HG02938 (cell line): ENCODE measurements around the gene GRIN2A.

ENCODE experiments used
- ATAC-seq: cut with Tn5 transposase; IDR thresholded peaks from one replicate; pipeline ENCODE4 v1.9.1; 2021; ENCODE audit warnings: mild to moderate bottlenecking, moderate library complexity; ENCODE audit not compliant: unreplicated experiment

GRIN2A gene

DNA sequence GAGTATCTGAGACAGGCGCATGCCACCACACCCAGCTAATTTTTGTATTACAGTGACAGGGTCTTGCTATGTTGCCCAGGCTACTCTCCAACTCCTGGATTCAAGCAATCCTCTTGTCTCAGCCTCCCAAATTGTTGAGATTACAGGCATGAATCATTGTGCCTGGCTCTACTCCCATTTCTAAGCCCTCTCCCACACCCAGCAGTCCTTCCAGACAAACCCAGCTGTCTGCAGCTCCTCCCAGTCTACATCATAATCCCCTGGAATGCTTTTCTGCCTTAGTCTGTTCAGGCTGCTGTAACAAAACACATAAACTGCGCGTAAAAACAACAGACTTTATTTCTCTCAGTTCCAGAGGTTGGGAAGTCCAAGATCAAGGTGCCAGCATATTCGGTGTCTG is 144.5 kb downstream of the GRIN2A start:
- ATAC-seq = no peak

DNA sequence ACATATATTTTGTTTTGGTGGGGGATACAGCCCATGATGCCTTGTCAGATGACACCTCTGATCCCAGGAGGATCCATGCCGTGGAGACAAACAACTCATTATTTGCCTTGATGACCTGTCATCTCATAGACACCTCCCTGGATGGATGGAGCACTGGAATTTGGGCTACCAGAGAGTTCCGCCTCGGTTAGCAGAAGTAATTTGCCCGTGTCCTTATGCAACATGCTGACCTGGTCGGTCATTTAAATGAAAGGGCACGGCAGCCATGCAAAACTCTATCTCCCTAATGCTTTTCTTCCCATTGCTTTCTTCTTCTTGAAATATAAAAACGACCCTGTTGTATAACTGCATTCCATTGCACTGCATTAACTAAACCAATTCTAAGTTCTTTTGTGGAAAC is 145.3 kb downstream of the GRIN2A start:
- no peak for ATAC-seq

DNA sequence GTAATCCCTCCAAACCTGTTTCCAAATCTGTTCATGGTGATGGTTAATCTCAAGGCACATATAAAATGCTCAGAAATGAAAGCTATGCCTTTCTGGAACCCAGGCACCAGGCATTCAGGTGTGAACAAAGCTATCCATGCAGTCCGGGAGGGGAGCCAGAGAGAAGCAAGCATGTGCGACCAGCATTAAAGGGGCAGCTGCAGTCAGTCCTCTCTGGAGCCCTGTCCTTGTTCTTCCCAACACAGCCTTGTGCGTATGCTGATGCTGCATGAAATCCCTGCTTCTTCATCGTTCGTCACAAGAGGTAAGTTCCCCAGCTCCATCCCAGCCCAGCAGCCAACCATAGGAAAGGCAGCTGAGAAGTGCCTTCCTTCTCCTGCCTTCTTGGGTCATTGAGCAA is 148.7 kb downstream of the GRIN2A start:
- ATAC-seq = no peak

DNA sequence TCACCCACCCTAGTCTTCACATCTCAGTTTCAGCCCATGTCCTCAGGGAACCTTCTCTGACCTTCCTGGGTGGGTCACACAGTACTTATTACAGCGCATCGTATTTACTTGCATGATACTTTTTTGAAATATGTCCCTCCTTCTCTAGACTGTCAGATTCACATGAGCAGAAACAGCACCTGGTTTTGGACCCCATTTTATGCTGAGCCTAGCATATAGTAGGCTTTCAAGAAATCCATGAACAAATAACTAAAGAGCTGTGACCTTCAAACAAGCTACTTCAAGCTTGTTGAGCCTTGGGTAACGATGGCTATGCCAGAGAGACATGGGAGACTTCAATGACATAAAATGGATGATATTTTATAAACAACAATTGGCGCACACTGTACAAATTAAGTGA is 150.3 kb downstream of the GRIN2A start:
- ATAC-seq = no peak

DNA sequence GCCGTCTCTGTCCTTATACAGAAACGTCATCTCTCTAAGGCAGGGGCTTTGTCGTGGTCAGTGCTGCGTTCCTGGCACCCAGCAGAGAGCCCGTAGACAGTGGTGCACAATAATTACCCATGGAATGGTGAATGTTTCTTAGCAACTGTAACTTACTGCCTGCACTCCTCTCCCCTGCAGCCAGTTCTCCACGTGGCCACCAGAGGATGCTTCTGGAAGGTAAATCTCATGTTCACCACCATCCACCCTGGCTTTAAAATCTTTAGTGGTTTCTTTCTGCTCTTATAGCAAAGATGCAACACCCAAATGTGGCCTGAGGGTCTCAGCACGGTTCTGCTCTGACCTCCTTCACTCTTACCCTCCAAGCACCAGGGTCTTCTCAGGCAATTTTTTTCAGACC is 150.8 kb downstream of the GRIN2A start:
- ATAC-seq = no peak

DNA sequence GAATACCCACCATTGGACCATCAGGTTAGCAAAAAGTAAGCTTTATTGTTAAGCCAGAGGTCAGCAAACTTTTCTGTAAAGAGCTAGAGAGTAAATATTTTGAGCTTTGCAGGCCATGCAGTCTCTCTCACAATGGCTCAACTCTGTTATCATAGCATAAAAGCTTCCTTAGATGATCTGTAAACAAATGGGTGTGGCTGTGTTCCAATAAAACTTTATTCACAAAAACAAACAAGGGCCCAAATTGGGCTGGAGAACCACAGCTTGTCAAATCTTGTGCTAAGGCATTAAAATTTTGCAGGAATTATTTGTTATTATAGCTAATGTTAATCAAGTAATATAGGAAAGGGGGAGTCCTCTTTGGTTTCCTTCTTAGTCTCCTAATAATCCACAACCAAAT is 153.6 kb downstream of the GRIN2A start:
- ATAC-seq = no peak

DNA sequence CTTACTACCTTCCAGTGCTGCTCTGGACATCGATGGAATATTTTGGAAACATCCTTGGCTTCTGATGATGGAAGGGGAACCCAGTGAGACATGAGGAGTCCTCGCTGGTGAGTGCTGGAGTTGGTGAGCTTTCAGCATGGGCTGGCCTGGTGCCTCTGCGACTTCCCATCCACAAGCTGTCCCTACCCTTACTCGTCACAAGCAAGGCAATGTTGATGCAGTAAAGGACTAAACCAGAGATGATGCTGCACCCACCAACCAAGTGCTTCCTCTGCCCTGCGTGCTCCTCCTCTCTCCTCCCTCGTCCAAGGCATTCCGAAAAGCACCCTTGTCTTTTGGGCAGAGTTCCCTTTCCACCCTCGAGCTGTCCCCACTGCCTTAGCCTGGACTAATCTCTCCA is 154.7 kb downstream of the GRIN2A start:
- no peak for ATAC-seq

DNA sequence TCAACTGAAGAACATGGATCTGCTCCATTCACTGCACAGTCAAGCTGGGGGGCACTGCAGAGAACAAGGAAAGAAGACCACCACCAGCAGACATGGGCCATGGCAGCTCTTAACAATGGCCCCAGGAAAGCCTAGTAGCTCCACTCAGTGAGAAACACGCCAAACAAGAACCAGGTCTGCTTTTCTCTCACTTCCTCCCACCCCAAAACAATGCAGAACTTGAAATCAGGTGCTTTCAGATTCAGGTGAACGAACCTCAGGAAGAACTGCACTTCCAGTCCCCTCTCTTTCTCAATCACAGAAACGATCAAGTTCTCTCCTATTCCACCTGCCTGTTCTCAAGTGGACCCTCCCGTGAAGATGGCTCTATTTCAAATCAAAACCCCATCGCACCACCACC is 155.6 kb downstream of the GRIN2A start:
- ATAC-seq = no peak

DNA sequence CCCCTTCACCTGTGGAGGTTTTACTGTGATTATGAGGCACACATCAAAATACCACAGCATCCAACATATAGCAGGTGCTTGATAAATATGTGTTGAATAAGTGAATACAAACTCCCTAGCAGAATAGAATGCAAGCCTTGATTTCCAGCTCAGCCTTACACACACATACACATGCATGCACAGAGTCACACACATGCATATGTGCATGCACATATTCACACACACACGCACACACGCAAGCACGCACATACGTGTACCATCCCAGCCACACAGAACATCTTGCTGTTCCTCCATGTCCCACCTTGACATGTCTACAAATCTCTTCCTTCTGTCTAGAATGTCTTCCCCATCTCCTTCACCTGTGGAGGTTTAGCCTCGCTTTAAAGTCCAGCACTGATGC is 160.1 kb downstream of the GRIN2A start:
- no peak for ATAC-seq

DNA sequence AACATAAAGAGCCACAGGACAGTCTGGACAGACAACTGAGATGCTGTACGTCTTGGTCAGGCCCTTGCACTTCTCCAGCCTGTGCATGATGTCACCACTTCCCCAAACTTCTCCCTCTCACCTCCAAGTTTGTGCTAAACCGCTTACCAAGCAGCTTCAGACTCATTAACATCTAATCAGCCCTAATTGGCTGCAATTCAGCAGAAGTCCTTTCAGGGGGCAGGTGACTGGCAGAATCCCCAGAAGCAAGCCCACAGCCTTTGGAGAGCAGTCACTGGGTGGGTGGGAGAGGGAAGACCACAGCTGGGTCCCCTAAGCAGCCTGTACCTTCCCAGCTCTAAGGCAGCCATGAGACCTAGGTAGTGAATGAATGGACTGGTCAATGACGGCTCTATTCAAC is 161.4 kb downstream of the GRIN2A start:
- ATAC-seq = no peak

DNA sequence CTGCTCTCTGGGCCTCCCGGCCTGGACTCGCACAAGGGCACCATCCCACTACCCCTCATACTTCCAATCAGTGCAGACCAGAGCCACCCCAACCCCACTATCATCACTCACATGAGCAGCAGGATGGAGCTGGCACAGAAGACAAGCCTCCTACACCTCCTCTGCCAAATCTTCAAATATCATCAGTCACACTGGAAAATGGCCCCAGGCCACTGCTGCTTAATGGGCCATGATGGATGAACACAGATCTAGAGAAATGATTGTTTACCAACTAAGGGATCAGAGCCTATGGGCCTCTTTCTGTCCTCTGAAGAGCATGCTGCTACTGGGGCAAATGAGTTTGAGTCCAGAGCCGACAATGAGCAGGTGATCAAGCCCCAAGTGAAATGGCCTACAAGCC is 165.5 kb downstream of the GRIN2A start:
- ATAC-seq = no peak

DNA sequence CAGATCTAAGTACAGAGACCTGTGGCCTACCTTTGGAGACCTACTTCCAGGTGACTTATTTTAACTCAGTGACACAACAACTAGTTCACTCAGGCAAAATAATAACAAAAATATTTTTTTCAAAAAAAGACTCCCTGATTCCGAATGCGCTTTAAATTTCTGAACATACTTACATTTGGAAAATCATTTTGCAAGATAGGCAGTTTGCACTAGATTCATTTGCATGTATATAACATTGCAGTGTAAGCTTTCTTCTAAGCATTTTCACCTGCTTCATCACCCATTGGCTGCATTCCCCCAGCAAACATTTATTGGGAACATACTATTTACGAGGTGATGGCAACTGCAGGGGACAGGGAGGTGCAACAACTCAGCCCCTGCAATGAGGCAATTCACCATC is 166.8 kb downstream of the GRIN2A start:
- ATAC-seq = no peak

DNA sequence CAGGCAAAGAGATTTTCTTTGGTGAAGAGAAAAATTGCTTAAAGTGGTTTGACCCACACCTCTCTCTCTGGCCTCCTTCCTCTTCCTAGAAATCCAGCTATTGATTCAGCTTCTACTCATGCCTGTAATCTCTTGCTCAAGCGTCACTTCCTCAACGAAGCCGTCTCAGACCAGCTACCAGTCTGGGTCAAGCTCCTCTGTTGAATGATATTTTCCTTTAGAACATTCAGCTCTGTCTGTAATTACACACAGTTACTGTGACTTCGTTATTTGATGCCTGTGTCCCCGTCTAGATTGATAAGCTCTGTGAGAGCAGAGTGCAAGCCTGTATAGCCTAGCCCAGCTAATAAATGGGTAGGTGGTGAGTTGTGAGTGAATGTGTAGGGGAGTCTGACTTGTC is 168.5 kb downstream of the GRIN2A start:
- ATAC-seq = no peak

DNA sequence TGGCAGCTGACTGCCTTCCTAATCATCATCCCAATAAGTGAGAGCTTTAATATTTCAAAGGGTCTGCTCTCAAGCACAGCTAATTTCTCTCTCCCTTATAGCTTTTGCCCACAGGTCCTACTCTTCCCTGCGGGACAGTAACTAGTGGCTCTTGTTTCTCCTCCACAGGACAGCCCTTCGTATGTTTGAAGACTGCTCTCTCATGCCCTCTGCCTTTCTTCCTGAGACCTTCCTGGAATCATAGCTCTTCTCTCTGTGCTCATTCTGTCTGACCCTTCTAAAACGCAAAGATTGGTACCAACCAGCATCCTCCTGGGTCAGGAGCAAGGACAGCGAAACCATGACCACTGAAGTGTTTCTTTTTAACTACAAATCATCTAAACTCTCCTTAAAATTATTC is 168.9 kb downstream of the GRIN2A start:
- ATAC-seq = no peak

DNA sequence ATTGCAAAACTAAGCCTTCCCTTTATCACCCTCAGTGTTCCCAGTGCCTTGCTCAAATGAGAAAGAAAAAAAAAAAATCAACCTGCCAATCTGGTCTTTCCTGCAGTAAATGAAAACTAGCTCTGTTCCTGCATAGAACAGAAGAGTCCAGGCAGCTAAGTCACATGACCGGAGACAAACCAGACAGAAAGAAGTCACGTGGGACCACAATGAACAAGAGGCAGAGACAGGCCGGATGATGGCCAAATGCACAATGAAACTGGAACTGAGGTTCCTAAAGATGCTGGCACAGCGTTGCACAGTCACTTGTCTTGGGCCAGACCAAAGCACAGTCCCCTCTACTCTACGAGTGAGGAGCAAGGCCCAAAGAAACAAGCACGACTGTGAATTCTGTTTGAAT is 172.5 kb downstream of the GRIN2A start:
- no peak for ATAC-seq

DNA sequence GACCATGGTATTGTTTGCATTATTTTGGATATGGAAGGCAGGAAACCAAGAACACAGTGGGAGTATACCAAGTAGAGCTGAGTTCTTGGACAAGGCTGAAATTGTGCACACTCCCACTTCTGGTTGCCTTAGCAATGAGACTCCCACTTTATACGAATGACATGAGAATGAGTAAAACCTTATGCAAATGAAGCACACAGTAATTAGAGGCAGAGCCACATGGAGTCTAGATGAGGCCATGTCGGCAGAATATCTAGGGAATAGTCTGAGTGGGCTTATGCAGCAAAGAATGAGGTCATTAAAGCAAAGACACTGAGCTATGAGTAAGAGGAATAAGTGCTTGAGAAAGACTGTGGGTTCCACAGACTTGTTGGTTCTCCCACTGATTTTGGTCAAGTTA is 178.7 kb downstream of the GRIN2A start:
- no peak for ATAC-seq

DNA sequence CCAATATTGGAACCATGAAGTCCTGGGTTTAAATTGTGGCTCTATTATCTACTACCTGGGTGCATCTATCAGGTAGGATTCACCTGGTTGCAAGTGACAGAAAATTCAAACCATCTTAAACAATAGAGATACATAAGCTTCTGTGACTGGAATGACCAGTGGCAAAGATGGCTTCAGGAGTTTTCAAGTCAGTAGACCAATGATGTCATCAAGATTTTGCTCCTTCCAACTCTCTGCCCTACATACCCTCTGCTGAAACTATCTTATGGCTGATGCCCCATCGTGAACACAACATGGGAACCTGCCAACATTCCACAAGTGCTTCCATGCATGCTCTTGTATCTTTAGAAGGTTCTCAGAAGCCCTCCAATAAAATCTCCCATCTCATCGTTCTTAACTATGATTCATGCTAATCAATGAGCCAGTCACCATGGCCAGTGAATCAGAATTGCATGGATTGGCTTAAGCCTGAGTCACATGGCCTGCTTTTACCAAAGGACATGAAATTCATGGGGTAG is 180.9 kb downstream of the GRIN2A start:
- no peak for ATAC-seq

DNA sequence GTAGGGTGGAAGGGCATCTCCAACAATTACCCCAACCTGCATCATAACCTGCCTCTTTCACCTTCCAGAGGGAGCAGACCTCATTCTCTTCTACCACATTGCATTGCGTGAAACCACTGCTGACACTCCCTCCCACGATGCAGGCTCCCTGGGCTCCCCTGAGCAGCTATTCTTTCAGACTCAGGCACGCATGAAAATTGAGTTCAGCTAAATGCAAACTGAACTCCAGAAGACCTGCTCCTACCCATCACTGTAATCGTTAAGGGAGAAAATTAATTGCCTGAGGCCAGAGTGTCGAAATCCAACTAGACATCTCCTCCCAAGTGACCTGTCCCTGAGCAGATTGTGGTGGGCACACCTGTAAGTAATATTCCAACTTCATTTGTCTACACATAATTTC is 186.0 kb downstream of the GRIN2A start:
- ATAC-seq = no peak

DNA sequence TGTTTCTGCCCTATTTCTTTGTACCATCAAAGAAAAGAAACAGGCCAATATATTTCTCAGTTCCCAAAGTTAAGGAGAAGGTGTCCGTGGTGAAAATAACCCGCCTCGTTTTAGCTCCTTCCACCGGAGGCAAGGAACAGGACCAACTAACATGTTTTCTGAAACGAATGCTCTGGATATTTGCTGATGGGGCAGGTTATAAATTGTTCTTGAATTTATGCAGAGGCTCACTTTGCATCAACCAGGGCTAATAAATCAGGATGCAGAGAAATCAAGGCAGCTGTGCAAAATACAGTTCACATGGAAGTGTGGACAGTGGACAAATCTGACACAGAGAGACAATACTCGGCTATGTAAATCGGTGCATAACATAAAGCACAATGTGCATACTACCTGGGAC is 189.8 kb downstream of the GRIN2A start:
- no peak for ATAC-seq

DNA sequence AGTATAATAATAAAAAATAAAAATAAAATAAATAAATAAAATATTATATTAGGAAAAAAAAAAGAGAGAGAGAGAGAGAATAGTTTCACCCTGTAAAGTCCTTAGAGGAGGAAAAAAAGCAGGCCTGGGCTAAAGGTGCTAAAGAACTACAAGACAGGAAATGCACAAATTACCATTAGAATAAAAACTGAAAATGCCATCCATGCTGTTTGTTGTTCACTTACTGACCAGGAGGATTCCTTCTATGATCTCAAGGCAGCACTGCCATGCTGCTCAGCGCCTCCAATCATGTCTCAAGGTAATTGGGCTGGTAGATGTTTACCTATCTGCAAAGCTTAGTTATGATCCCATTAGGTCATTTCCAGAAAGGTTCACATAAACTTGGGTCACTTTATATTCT is 201.2 kb downstream of the GRIN2A start:
- ATAC-seq = no peak

DNA sequence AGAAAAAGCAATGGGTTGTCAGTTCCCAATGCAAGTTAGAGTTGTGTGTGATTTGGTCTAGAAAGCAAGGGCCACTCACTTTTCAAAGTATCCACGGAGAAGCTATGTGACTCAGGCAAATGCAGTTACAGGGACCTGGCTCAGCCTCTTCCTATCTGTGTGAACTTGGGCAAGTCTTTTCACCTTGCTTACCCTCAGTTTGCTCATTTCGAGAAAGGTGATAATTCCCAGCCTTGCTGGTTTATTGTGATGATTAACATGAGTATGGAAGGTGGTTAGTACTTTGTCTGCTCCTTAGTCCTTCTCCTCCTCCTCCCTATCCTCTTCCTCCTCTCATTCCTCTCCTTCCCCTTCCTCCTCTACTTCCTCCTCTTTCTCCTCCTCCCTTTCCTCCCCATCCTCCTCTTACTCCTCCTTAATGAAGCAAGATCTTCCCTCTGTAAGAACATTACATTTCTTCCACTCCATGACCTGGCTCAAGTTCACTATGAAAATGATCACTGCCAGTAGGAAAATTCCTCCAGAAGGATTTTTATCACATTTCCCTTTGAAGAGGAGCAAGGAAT is 204.0 kb downstream of the GRIN2A start:
- ATAC-seq = no peak

DNA sequence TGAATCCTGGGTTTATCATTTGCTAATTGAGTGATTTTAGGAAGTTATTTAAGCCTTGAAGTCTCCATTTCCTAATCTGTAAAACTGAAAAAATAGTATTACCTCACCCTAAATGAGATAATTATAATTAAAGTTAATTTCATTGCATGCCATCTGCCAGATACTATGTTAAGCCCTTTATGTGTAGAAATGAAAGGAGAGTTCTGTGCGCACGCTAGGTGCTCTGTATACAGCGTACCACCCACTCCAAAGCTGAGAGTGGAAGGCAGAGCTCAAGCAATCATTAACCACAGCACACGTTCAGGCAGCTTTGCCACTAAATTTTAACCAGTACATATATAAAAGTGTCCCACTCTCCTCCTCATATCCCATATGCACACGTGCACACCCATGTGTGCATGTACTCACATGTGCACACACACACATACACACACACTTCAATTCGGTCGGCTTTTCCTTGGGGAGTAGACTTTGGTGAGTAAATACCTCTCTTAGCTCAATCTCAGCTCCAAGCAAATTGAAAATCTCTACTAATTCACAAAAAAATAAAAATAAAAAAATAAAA is 204.8 kb downstream of the GRIN2A start:
- ATAC-seq = no peak

DNA sequence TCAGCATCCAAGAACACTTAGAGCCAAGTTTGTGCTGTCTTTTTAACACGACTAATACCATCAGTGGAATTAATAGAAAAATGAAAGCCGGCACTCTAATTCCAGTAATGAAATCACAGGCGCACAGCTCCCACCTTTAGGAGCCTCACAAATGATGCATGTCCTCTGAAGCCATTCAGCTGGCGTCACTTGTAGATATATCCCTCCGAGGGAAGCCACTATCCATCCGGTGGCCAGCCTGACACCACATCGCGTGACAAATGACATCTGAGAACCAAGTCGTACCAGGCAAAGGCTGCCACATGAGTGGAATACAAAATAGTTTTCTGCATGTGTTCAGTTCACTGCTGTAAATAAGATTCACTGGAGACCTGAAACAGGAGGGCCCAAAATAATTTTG is 205.6 kb downstream of the GRIN2A start:
- no peak for ATAC-seq
